HepG2 (cell line): ENCODE results near the gene AP4S1. TPM values are rescaled to one million over a fixed set of nuclear protein-coding genes. Genes with fewer than 3 reads are reported as not detected.

Experiments
- CREB3 ChIP-seq: sonication (generic); formaldehyde crosslinking; IDR thresholded peaks from 2 replicates; pipeline ENCODE4 v1.5.0; 2020; ENCODE audit warnings: missing genetic modification reagents
- ELK4 ChIP-seq: sonication (generic); formaldehyde crosslinking; IDR thresholded peaks from 2 replicates; pipeline ENCODE4 v1.9.0; 2021; ENCODE audit warnings: missing genetic modification reagents, borderline replicate concordance
- GATAD1 ChIP-seq: IDR thresholded peaks from 2 replicates; pipeline ENCODE4 v1.6.1; 2016; ENCODE audit warnings: missing genetic modification reagents, missing compliant biosample characterization
- HNF1B ChIP-seq: sonication (generic); formaldehyde crosslinking; IDR thresholded peaks from 2 replicates; pipeline ENCODE4 v1.5.1; 2020; ENCODE audit warnings: mild to moderate bottlenecking, moderate library complexity, missing genetic modification reagents
- IRF1 ChIP-seq: sonication (generic); formaldehyde crosslinking; IDR thresholded peaks from 2 replicates; pipeline ENCODE4 v1.4.0; 2020; ENCODE audit warnings: low read depth, mild to moderate bottlenecking, missing genetic modification reagents
- KDM3A ChIP-seq: IDR thresholded peaks from 2 replicates; pipeline ENCODE4 v1.6.1; 2018; ENCODE audit warnings: low read depth, missing compliant biosample characterization
- MIER3 ChIP-seq: IDR thresholded peaks from 2 replicates; pipeline ENCODE4 v1.6.1; 2016; ENCODE audit warnings: missing compliant biosample characterization, borderline replicate concordance
- PLSCR1 ChIP-seq: sonication (generic); formaldehyde crosslinking; IDR thresholded peaks from 2 replicates; pipeline ENCODE4 v1.5.0; 2020; ENCODE audit warnings: missing genetic modification reagents, mild to moderate bottlenecking, borderline replicate concordance
- SATB2 ChIP-seq: sonication (generic); formaldehyde crosslinking; IDR thresholded peaks from 2 replicates; pipeline ENCODE4 v1.5.0; 2020; ENCODE audit warnings: missing genetic modification reagents
- TSC22D2 ChIP-seq: sonication (generic); formaldehyde crosslinking; IDR thresholded peaks from 2 replicates; pipeline ENCODE4 v1.5.1; 2020; ENCODE audit warnings: missing genetic modification reagents, mild to moderate bottlenecking, borderline replicate concordance
- ZBTB38 ChIP-seq: sonication (generic); formaldehyde crosslinking; IDR thresholded peaks from 2 replicates; pipeline ENCODE4 v1.5.1; 2020; ENCODE audit warnings: mild to moderate bottlenecking, missing genetic modification reagents
- ZC3H13 ChIP-seq: sonication (generic); formaldehyde crosslinking; IDR thresholded peaks from 2 replicates; pipeline ENCODE4 v1.8.1; 2023; ENCODE audit warnings: mild to moderate bottlenecking, missing genetic modification reagents, moderate library complexity
- ZFP37 ChIP-seq: sonication (generic); formaldehyde crosslinking; IDR thresholded peaks from 2 replicates; pipeline ENCODE4 v1.4.0; 2020; ENCODE audit warnings: missing genetic modification reagents, borderline replicate concordance
- ZFX ChIP-seq: sonication (generic); formaldehyde crosslinking; IDR thresholded peaks from 2 replicates; pipeline ENCODE4 v1.4.0; 2020; ENCODE audit warnings: mild to moderate bottlenecking, low read depth, missing genetic modification reagents, moderate library complexity
- ZIK1 ChIP-seq: sonication (generic); formaldehyde crosslinking; IDR thresholded peaks from 2 replicates; pipeline ENCODE4 v1.5.0; 2020; ENCODE audit warnings: mild to moderate bottlenecking, low read depth, missing genetic modification reagents, borderline replicate concordance
- ZNF432 ChIP-seq: sonication (generic); formaldehyde crosslinking; IDR thresholded peaks from 2 replicates; pipeline ENCODE4 v1.5.0; 2020; ENCODE audit warnings: missing genetic modification reagents, mild to moderate bottlenecking, borderline replicate concordance
- ZNF513 ChIP-seq: sonication (generic); formaldehyde crosslinking; conservative IDR thresholded peaks from 2 replicates; pipeline ENCODE4 v1.5.0; 2020; ENCODE audit warnings: missing genetic modification reagents
- ZNF770 ChIP-seq: sonication (generic); formaldehyde crosslinking; IDR thresholded peaks from 2 replicates; pipeline ENCODE4 v1.5.0; 2020; ENCODE audit warnings: mild to moderate bottlenecking, missing genetic modification reagents
- ZNF83 ChIP-seq: sonication (generic); formaldehyde crosslinking; IDR thresholded peaks from 2 replicates; pipeline ENCODE4 v1.4.0; 2020; ENCODE audit warnings: missing genetic modification reagents, mild to moderate bottlenecking, borderline replicate concordance
- polyA plus RNA-seq, 8 experiments: library from polyadenylated mRNA; depleted of rRNA in 3 of 8; stranded (reverse) in 7 of 8; unstranded in 1 of 8; fragments of >200 nt; fragmentation: Illumina TruSeq in 4 of 8; extraction: Trizol in 4 of 8; gene quantifications; 2 replicates each; pipeline versions ENCODE4 v1.2.1 to v1.2.3, GENCODE V29; 2011 to 2016; ENCODE audit warnings: low read depth in 4 of 8, missing spikeins in 1 of 8, mixed read lengths in 1 of 8; ENCODE audit not compliant: insufficient read depth in 1 of 8
- total RNA-seq, 5 experiments: library from RNA; depleted of rRNA; stranded (reverse); fragments of >200 nt; fragmentation: Illumina TruSeq; extraction: Trizol; gene quantifications; 2 replicates each; pipeline ENCODE4 v1.2.3, GENCODE V29; 2016; ENCODE audit warnings: low read depth in 1 of 5

Gene AP4S1
- total and polyA plus RNA-seq, 2 of the 13 experiments (the other 11 are each of a cell fraction or from before 2014, with no cell fraction given): 3.9 to 21.1 TPM

GRCh38 chr14:31029016-31029970 lies 3.8 kb downstream of the AP4S1 start (continued):
- no peak for TF ChIP-seq HNF1B (CRISPR knock-in tag)
- TF ChIP-seq ZNF83: no peak
- no peak for TF ChIP-seq ZIK1 (CRISPR knock-in tag)
- TF ChIP-seq PLSCR1 (CRISPR knock-in tag): no peak
- no peak for TF ChIP-seq ZFX (CRISPR knock-in tag)
- TF ChIP-seq CREB3 (CRISPR knock-in tag): no peak
- 0 out of 2 replicates have a peak, but pooled peaks have one; percentile 11 for TF ChIP-seq KDM3A (CRISPR knock-in tag)
- TF ChIP-seq GATAD1 (CRISPR knock-in tag): no peak
- TF ChIP-seq ZBTB38 (CRISPR knock-in tag): no peak
- no peak for TF ChIP-seq IRF1
- TF ChIP-seq ELK4 (CRISPR knock-in tag): no peak
- TF ChIP-seq ZNF770: peak; percentile 98
- no peak for TF ChIP-seq ZNF513
- no peak for TF ChIP-seq ZC3H13 (CRISPR knock-in tag)
- TF ChIP-seq TSC22D2 (CRISPR knock-in tag): no peak
- no peak for TF ChIP-seq MIER3 (CRISPR knock-in tag)
- no peak for TF ChIP-seq SATB2 (CRISPR knock-in tag)
- TF ChIP-seq ZFP37: no peak
- TF ChIP-seq ZNF432 (CRISPR knock-in tag): no peak
